Transverse colon (tissue), 4 donors: Measurements from ENCODE around the gene RBBP9. TPM values are rescaled to one million over a fixed set of nuclear protein-coding genes. Genes with fewer than 3 reads are reported as not detected.

Source experiments
- DNase-seq: peaks from one replicate; pipeline ENCODE4 v3.0.0-alpha.2; 2019
- H3K27ac ChIP-seq, 4 donors: fragments of 200-600 bp; sonication (generic); 2 replicates each; pipeline ENCODE4 v1.5.1; 2016 to 2018; ENCODE audit warnings: inconsistent platforms in 4 of 4
- H3K27me3 ChIP-seq: fragments of 200-600 bp; sonication (generic); 2 replicates; pipeline ENCODE4 v1.5.1; 2017; ENCODE audit warnings: inconsistent platforms
- H3K36me3 ChIP-seq, 4 donors: fragments of 200-600 bp; sonication (generic); 2 replicates each; pipeline ENCODE4 v1.5.1; 2017 to 2019; ENCODE audit warnings: inconsistent platforms in 4 of 4
- H3K4me1 ChIP-seq, 4 donors: fragments of 200-600 bp; sonication (generic); 2 replicates each; pipeline ENCODE4 v1.5.1; 2017 to 2020; ENCODE audit warnings: inconsistent platforms in 4 of 4
- H3K4me3 ChIP-seq, 4 donors: fragments of 200-600 bp; sonication (generic); 1 replicate in 1 of 4; 2 replicates in 3 of 4; pipeline versions ENCODE4 v1.5.1 to v1.6.1; 2017 to 2019; ENCODE audit warnings: inconsistent platforms in 4 of 4
- H3K9me3 ChIP-seq, 2 donors: fragments of 200-600 bp; sonication (generic); 2 replicates each; pipeline ENCODE4 v1.5.1; 2017 to 2019; ENCODE audit warnings: inconsistent platforms in 2 of 2
- EP300 ChIP-seq: sonication (generic); formaldehyde crosslinking; IDR thresholded peaks from one replicate; pipeline ENCODE4 v1.6.1; 2017; ENCODE audit warnings: antibody characterized with exemption, low read depth
- POLR2A ChIP-seq: fragments of 450-650 bp; IDR thresholded peaks from one replicate; pipeline ENCODE4 v1.6.1; 2016; ENCODE audit warnings: antibody characterized with exemption, mild to moderate bottlenecking, moderate library complexity
- POLR2AphosphoS5 ChIP-seq, 3 donors: sonication (generic); formaldehyde crosslinking; IDR thresholded peaks; one replicate each; pipeline ENCODE4 v1.6.1; 2016; ENCODE audit warnings: antibody characterized with exemption in 3 of 3
- WGBS, 2 donors: methylation state at CpG; one replicate each; pipeline ENCODE4 v1.1.5; 2018; ENCODE audit warnings: low coverage in 1 of 2; 5-methylcytosine and 5-hydroxymethylcytosine counted together
- in situ Hi-C, 4 donors: fragments of 200-750 bp; cut with MboI; loops; one replicate each; pipeline versions ENCODE4 v1.15.0 to v1.15.1; 2017; ENCODE audit warnings: low sequenced_read_pairs in 3 of 4, low pct_ligation_motif_present in 1 of 4, low pct_unique_long_range_greater_than_20kb in 1 of 4
- intact Hi-C: fragments of 100-400 bp; cut with DNase I; formaldehyde crosslinking; loops from one replicate; pipeline ENCODE4 v1.15.1; 2023; ENCODE audit warnings: low total_unique reads
- total RNA-seq, 4 donors: library from RNA; depleted of rRNA; stranded (reverse); fragments of >200 nt; gene quantifications; one replicate each; pipeline ENCODE4 v1.1.0, GENCODE V29; 2016
- TF ChIP-seq, protein P1 (sequence below), 5 experiments: fragments of 200-600 bp in 3 of 5; fragments of 450-650 bp in 2 of 5; sonication (generic) in 3 of 5; IDR thresholded peaks; 1 replicate in 2 of 5; 2 replicates in 3 of 5; pipeline ENCODE4 v1.5.1; 2016 to 2017; ENCODE audit warnings: antibody characterized with exemption in 5 of 5, inconsistent platforms in 3 of 5, mild to moderate bottlenecking in 2 of 5, moderate library complexity in 1 of 5

Gene RBBP9
- total RNA-seq, 4 donors from 2014 or later = 0.40 to 11.7 (median 6.0) TPM

DNA sequence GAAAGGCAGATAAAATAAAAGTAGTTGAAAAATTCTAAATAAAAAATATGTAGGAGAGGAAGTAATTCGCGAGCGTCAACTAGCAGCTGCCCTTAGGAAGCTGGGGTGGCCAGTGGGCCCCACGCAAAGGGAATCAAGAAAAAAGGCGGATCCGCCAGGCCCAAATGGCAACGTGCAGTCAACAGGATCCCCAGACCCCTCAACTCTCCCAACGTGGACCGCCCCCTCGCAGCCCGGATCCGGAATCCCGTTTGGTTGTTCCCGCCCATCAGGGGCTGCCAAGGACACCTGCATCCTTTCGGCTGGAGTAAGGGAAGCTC lies 30.5 kb downstream of the RBBP9 start:
- Histone ChIP-seq H3K27ac (peak overlapping the region; percentile 81 to 87 (median 84)), H3K36me3 (no peaks in the 10 kb centered on the region), H3K27me3 (no peaks in the 10 kb centered on the region), H3K4me3 (peak overlapping the region; percentile 50 to 78 (median 64)), H3K9me3 (no peaks in the 10 kb centered on the region), H3K4me1 (peaks cover 8 to 20% (median 14%) of the 10 kb centered on the region in 4 donors)
- in situ Hi-C loops = no loop called here
- no peak for DNase-seq
- WGBS, 2 donors = 1 to 2% methylated on average over 11 to 15 of the region's 15 CpGs
- TF ChIP-seq EP300 = no peak
- TF ChIP-seq POLR2AphosphoS5 (IDR thresholded peaks at IDR 0.05) = no peak
- TF ChIP-seq, protein P1, sequence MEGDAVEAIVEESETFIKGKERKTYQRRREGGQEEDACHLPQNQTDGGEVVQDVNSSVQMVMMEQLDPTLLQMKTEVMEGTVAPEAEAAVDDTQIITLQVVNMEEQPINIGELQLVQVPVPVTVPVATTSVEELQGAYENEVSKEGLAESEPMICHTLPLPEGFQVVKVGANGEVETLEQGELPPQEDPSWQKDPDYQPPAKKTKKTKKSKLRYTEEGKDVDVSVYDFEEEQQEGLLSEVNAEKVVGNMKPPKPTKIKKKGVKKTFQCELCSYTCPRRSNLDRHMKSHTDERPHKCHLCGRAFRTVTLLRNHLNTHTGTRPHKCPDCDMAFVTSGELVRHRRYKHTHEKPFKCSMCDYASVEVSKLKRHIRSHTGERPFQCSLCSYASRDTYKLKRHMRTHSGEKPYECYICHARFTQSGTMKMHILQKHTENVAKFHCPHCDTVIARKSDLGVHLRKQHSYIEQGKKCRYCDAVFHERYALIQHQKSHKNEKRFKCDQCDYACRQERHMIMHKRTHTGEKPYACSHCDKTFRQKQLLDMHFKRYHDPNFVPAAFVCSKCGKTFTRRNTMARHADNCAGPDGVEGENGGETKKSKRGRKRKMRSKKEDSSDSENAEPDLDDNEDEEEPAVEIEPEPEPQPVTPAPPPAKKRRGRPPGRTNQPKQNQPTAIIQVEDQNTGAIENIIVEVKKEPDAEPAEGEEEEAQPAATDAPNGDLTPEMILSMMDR (IDR thresholded peaks at IDR 0.05) = no peak
- TF ChIP-seq POLR2A = no peak
- intact Hi-C loops = no loop called here

- 41 to 58% methylated on average over 6 of the region's 6 CpGs for WGBS, 2 donors
- peak overlapping the region in 2 of 4 donors; percentile 50 to 77 for H3K4me3 ChIP-seq
- TF ChIP-seq POLR2A (no peak), EP300 (no peak), POLR2AphosphoS5 (IDR thresholded peaks at IDR 0.05) (no peak)
- TF ChIP-seq, protein P1 (IDR thresholded peaks at IDR 0.05) = no peak
- intact Hi-C loops = no loop called here
- in situ Hi-C loops = no loop called here
- H3K27me3 ChIP-seq = no peaks in the 10 kb centered on the region
- DNase-seq = no peak
- no peaks in the 10 kb centered on the region for H3K9me3 ChIP-seq
- no peak overlapping the region for H3K27ac ChIP-seq
- peaks cover 8 to 20% (median 14%) of the 10 kb centered on the region in 4 donors for H3K4me1 ChIP-seq
- H3K36me3 ChIP-seq = no peaks in the 10 kb centered on the region
These were observed 31.4 kb downstream of the RBBP9 start for GRCh38 chr20:18465536-18466200.

DNA sequence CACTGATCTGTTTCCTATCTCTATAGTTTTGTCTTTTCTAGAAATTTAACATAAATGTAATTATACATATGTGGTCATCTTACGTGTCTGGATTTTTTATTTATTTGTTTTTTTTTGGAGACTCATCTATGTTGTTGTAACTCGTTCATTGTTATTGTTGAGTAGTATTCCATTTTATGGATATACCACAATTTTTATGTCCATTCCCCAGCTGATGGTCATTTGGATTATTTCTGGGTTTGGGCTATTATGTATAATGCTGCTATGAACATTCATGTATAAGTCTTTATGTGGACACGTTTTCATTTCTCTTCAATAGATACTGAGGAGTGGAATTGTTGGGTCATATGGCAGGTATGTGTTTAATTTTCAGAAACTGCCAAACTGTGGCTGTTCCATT lies 40.4 kb downstream of the RBBP9 start:
- TF ChIP-seq POLR2AphosphoS5 (IDR thresholded peaks at IDR 0.05) = no peak
- TF ChIP-seq, protein P1 (IDR thresholded peaks at IDR 0.05) = no peak
- no peak for TF ChIP-seq POLR2A
- TF ChIP-seq EP300 = no peak
- in situ Hi-C loops (no loop called here), intact Hi-C loops (no loop called here)
- H3K4me3 ChIP-seq = no peak overlapping the region
- 86 to 88% methylated on average over 2 to 3 of the region's 3 CpGs for WGBS, 2 donors
- no peak overlapping the region for H3K27ac ChIP-seq
- H3K36me3 ChIP-seq = no peaks in the 10 kb centered on the region
- no peaks in the 10 kb centered on the region for H3K4me1 ChIP-seq
- DNase-seq = no peak
- no peaks in the 10 kb centered on the region for H3K9me3 ChIP-seq
- no peaks in the 10 kb centered on the region for H3K27me3 ChIP-seq

- Histone ChIP-seq H3K36me3 (no peaks in the 10 kb centered on the region), H3K9me3 (no peaks in the 10 kb centered on the region), H3K4me3 (no peak overlapping the region), H3K27me3 (no peaks in the 10 kb centered on the region), H3K27ac (no peak overlapping the region), H3K4me1 (no peaks in the 10 kb centered on the region)
- in situ Hi-C loops (no loop called here), intact Hi-C loops (no loop called here)
- DNase-seq = no peak
- WGBS, 2 donors = 52 to 63% methylated on average over 4 of the region's 4 CpGs
- TF ChIP-seq EP300 (no peak), POLR2AphosphoS5 (IDR thresholded peaks at IDR 0.05) (no peak), POLR2A (no peak)
- TF ChIP-seq, protein P1 (IDR thresholded peaks at IDR 0.05) = no peak
These were observed 53.1 kb downstream of the RBBP9 start for GRCh38 chr20:18443886-18444285.
